T-helper 17 cell (primary cell): ENCODE results near the gene CHRNB1. TPM values are rescaled to one million over a fixed set of nuclear protein-coding genes. Genes with fewer than 3 reads are reported as not detected.

ENCODE experiments used
- ATAC-seq: fragments of 150-1000 bp; cut with Tn5 transposase; 2 replicates; pipeline ENCODE4 v1.10.0; 2021; ENCODE audit warnings: mild to moderate bottlenecking, moderate library complexity
- DNase-seq, 3 donors: peaks; one replicate each; pipeline versions ENCODE4 v3.0.0 to v3.0.0-alpha.2; 2020 to 2021
- H3K9me3 ChIP-seq: one replicate; pipeline ENCODE4 v1.7.0; 2013; ENCODE audit warnings: low read length, mild to moderate bottlenecking; ENCODE audit not compliant: control insufficient read depth, poor library complexity, severe bottlenecking
- H3K27ac Mint-ChIP-seq: one replicate; pipeline ENCODE4 v1.8.0; 2022; ENCODE audit warnings: mild to moderate bottlenecking, moderate library complexity, mixed read lengths
- H3K27me3 Mint-ChIP-seq: one replicate; pipeline ENCODE4 v1.8.0; 2022; ENCODE audit warnings: mixed read lengths
- H3K36me3 Mint-ChIP-seq: one replicate; pipeline ENCODE4 v1.8.0; 2022; ENCODE audit warnings: low read depth, mixed read lengths
- H3K4me1 Mint-ChIP-seq: one replicate; pipeline ENCODE4 v1.8.0; 2022; ENCODE audit warnings: mild to moderate bottlenecking, mixed read lengths
- H3K4me3 Mint-ChIP-seq: one replicate; pipeline ENCODE4 v1.8.0; 2022; ENCODE audit warnings: mild to moderate bottlenecking, moderate library complexity, mixed read lengths
- total RNA-seq, 4 donors: library from RNA in 2 of 4; stranded (reverse) in 2 of 4; gene quantifications; one replicate each; pipeline ENCODE4 v1.2.3 and lab custom pipeline; 2022 to 2026

The CHRNB1 gene
- total RNA-seq (1 to 10 TPM; 7.0 to 7.2 TPM), total RNA-seq (lab: John Stamatoyannopoulos, UW) (5.4 to 13.6 reads per million in 2 donors)

- ATAC-seq (peak; percentile 5), DNase-seq (no peak)
- H3K27ac Mint-ChIP-seq, result peak within 1 kb of the TSS; percentile 21
- peaks cover 13% of the 10 kb centered on the region for H3K36me3 Mint-ChIP-seq
- H3K27me3 Mint-ChIP-seq, result peaks cover 63% of the 10 kb centered on the region
- H3K9me3 ChIP-seq, result no peaks in the 10 kb centered on the region
- peak within 1 kb of the TSS; percentile 87 for H3K4me3 Mint-ChIP-seq
- peaks cover 20% of the 10 kb centered on the region for H3K4me1 Mint-ChIP-seq
Observed at GRCh38 chr17:7444682-7445618, at the start of gene CHRNB1. CHRNB1 (plus strand) TSS chr17:7445061; CDS start chr17:7445128, 67 bp downstream.

GRCh38 chr17:7396147-7396546 lies 48.7 kb upstream of the CHRNB1 start:
- H3K4me3 Mint-ChIP-seq, result no peak overlapping the region
- ATAC-seq (no peak), DNase-seq (no peak)
- H3K4me1 Mint-ChIP-seq, result peaks cover 27% of the 10 kb centered on the region
- H3K36me3 Mint-ChIP-seq, result peaks cover 2% of the 10 kb centered on the region
- no peak overlapping the region for H3K27ac Mint-ChIP-seq
- no peaks in the 10 kb centered on the region for H3K27me3 Mint-ChIP-seq
- H3K9me3 ChIP-seq, result no peaks in the 10 kb centered on the region

GRCh38 chr17:7398612-7399011 lies 46.2 kb upstream of the CHRNB1 start:
- ATAC-seq (no peak), DNase-seq (no peak)
- no peak overlapping the region for H3K4me3 Mint-ChIP-seq
- no peaks in the 10 kb centered on the region for H3K36me3 Mint-ChIP-seq
- no peaks in the 10 kb centered on the region for H3K27me3 Mint-ChIP-seq
- H3K9me3 ChIP-seq, result no peaks in the 10 kb centered on the region
- H3K27ac Mint-ChIP-seq, result no peak overlapping the region
- peaks cover 12% of the 10 kb centered on the region for H3K4me1 Mint-ChIP-seq

GRCh38 chr17:7403043-7403726 lies 41.7 kb upstream of the CHRNB1 start:
- H3K9me3 ChIP-seq, result no peaks in the 10 kb centered on the region
- DNase-seq, result peak in 1 of 3 donors; percentile 23
- H3K36me3 Mint-ChIP-seq, result peaks cover 2% of the 10 kb centered on the region
- peaks cover 19% of the 10 kb centered on the region for H3K4me1 Mint-ChIP-seq
- H3K4me3 Mint-ChIP-seq, result peak overlapping the region; percentile 93
- ATAC-seq, result no peak
- peak overlapping the region; percentile 70 for H3K27ac Mint-ChIP-seq
- no peaks in the 10 kb centered on the region for H3K27me3 Mint-ChIP-seq

GRCh38 chr17:7403727-7403976 lies 41.2 kb upstream of the CHRNB1 start:
- peaks cover 19% of the 10 kb centered on the region for H3K4me1 Mint-ChIP-seq
- no peaks in the 10 kb centered on the region for H3K9me3 ChIP-seq
- H3K27ac Mint-ChIP-seq, result peak overlapping the region; percentile 70
- peak overlapping the region; percentile 93 for H3K4me3 Mint-ChIP-seq
- no peaks in the 10 kb centered on the region for H3K27me3 Mint-ChIP-seq
- peaks cover 2% of the 10 kb centered on the region for H3K36me3 Mint-ChIP-seq
- ATAC-seq (no peak), DNase-seq (no peak)

GRCh38 chr17:7403977-7404736 lies 40.7 kb upstream of the CHRNB1 start, which contains the start of gene TMEM256:
TMEM256 (minus strand) TSS chr17:7404097; CDS start chr17:7404084, 13 bp downstream.
- peak; percentile 92 for ATAC-seq
- Mint-ChIP-seq H3K27ac (peak within 1 kb of the TSS; percentile 70), H3K36me3 (peaks cover 2% of the 10 kb centered on the region), H3K27me3 (no peaks in the 10 kb centered on the region), H3K4me1 (peaks cover 21% of the 10 kb centered on the region), H3K4me3 (peak within 1 kb of the TSS; percentile 93)
- no peaks in the 10 kb centered on the region for H3K9me3 ChIP-seq
- peak; percentile 82 to 96 (median 89) for DNase-seq

- peaks cover 2% of the 10 kb centered on the region for H3K36me3 Mint-ChIP-seq
- no peaks in the 10 kb centered on the region for H3K9me3 ChIP-seq
- H3K4me1 Mint-ChIP-seq, result peaks cover 22% of the 10 kb centered on the region
- peak in 2 of 3 donors; percentile 74 for DNase-seq
- ATAC-seq, result peak; percentile 53
- H3K4me3 Mint-ChIP-seq, result peak overlapping the region; percentile 93
- no peaks in the 10 kb centered on the region for H3K27me3 Mint-ChIP-seq
- H3K27ac Mint-ChIP-seq, result peak overlapping the region; percentile 70
Observed at GRCh38 chr17:7404737-7405349, 40.0 kb upstream of the CHRNB1 start.

GRCh38 chr17:7405350-7406234 lies 39.3 kb upstream of the CHRNB1 start:
- H3K27me3 Mint-ChIP-seq, result no peaks in the 10 kb centered on the region
- no peaks in the 10 kb centered on the region for H3K9me3 ChIP-seq
- H3K4me1 Mint-ChIP-seq, result peaks cover 25% of the 10 kb centered on the region
- no peak for DNase-seq
- H3K36me3 Mint-ChIP-seq, result peaks cover 2% of the 10 kb centered on the region
- peak overlapping the region; percentile 93 for H3K4me3 Mint-ChIP-seq
- H3K27ac Mint-ChIP-seq, result peak overlapping the region; percentile 78
- no peak for ATAC-seq

GRCh38 chr17:7406235-7406825 lies 38.5 kb upstream of the CHRNB1 start:
- H3K27ac Mint-ChIP-seq, result peak overlapping the region; percentile 78
- no peak for ATAC-seq

GRCh38 chr17:7407082-7407481 lies 37.8 kb upstream of the CHRNB1 start:
- H3K9me3 ChIP-seq, result no peaks in the 10 kb centered on the region
- Mint-ChIP-seq H3K4me3 (peak overlapping the region; percentile 56), H3K36me3 (peaks cover 2% of the 10 kb centered on the region), H3K27ac (no peak overlapping the region), H3K27me3 (no peaks in the 10 kb centered on the region), H3K4me1 (peaks cover 25% of the 10 kb centered on the region)
- DNase-seq (no peak), ATAC-seq (no peak)

More at GRCh38 chr17:7406235-7406825, 38.5 kb upstream of the CHRNB1 start:
- Mint-ChIP-seq H3K36me3 (peaks cover 2% of the 10 kb centered on the region), H3K4me3 (peak overlapping the region; percentile 84), H3K27me3 (no peaks in the 10 kb centered on the region), H3K4me1 (peaks cover 25% of the 10 kb centered on the region)
- H3K9me3 ChIP-seq, result no peaks in the 10 kb centered on the region
- no peak for DNase-seq

- H3K4me3 Mint-ChIP-seq, result peak within 1 kb of the TSS; percentile 67
Observed at GRCh38 chr17:7407485-7408251, 37.2 kb upstream of the CHRNB1 start, which contains the start of gene NLGN2. NLGN2 (plus strand) TSS chr17:7407845; CDS start chr17:7408256, 411 bp downstream.

More at GRCh38 chr17:7407485-7408251, 37.2 kb upstream of the CHRNB1 start, which contains the start of gene NLGN2:
- no peaks in the 10 kb centered on the region for H3K9me3 ChIP-seq
- DNase-seq (no peak), ATAC-seq (no peak)
- peaks cover 25% of the 10 kb centered on the region for H3K4me1 Mint-ChIP-seq
- peaks cover 2% of the 10 kb centered on the region for H3K36me3 Mint-ChIP-seq
- no peaks in the 10 kb centered on the region for H3K27me3 Mint-ChIP-seq
- no peak within 1 kb of the TSS for H3K27ac Mint-ChIP-seq
